ENCODE data around the gene C1QTNF8. TPM values are rescaled to one million over a fixed set of nuclear protein-coding genes. Genes with fewer than 3 reads are reported as not detected.

The C1QTNF8 gene
- polyA plus RNA-seq, 1 donor (not counting 4 experiments of a cell fraction or from before 2014, with no cell fraction given), result not detected

GRCh38 chr16:1050516-1050915, 45.5 kb downstream of the C1QTNF8 start:
- FAIRE-seq, result no peak
- dilution Hi-C loops (cut with MboI; ENCODE audit: extremely low pct_ligation_motif_present, low sequenced_read_pairs), result no loop called here
- Histone ChIP-seq H3K4me3 (ENCODE audit: control insufficient read depth in 2 of 3, extremely low read depth in 1 of 3, insufficient read depth in 2 of 3, low read depth in 1 of 3, low read length in 3 of 3) (no peak overlapping the region), H3K27ac (ENCODE audit: control insufficient read depth, insufficient read depth, low read length) (no peak overlapping the region), H3K79me2 (ENCODE audit: control insufficient read depth, insufficient read depth, low read length) (no peaks in the 10 kb centered on the region), H4K20me1 (ENCODE audit: control insufficient read depth, extremely low read depth, insufficient read depth, low read length) (no peaks in the 10 kb centered on the region), H3K9ac (ENCODE audit: control insufficient read depth, extremely low read depth, insufficient read depth, low read length) (no peak overlapping the region), H3K4me1 (ENCODE audit: control insufficient read depth, extremely low read depth, insufficient read depth, low read length) (no peaks in the 10 kb centered on the region), H3K9me3 (ENCODE audit: control insufficient read depth, low read depth, low read length) (no peaks in the 10 kb centered on the region), H3K9me1 (ENCODE audit: control insufficient read depth, extremely low read depth, insufficient read depth, low read length) (no peaks in the 10 kb centered on the region), H3K27me3 (ENCODE audit: control insufficient read depth, extremely low read depth, insufficient read depth, low read length) (peaks cover 6% of the 10 kb centered on the region), H2AFZ (ENCODE audit: control insufficient read depth, low read length) (no peak overlapping the region), H3K36me3 (ENCODE audit: control insufficient read depth in 2 of 2, extremely low read depth in 1 of 2, insufficient read depth in 2 of 2, low read length in 2 of 2) (no peaks in the 10 kb centered on the region), H3K4me2 (ENCODE audit: control insufficient read depth, extremely low read depth, insufficient read depth, low read depth, low read length) (no peak overlapping the region)
- no peak for DNase-seq (ENCODE audit: low read depth, low spot score)
- no peak for TF ChIP-seq CTCF (optimal IDR thresholded peaks at IDR 0.05 in 1 of 3, IDR thresholded peaks at IDR 0.05 in 1 of 3, conservative IDR thresholded peaks at IDR 0.05 in 1 of 3; ENCODE audit: extremely low read depth in 1 of 3, insufficient read depth in 2 of 3, low read length in 3 of 3)
- no peak for TF ChIP-seq EZH2 (IDR thresholded peaks at IDR 0.05; ENCODE audit: low read length)

- Histone ChIP-seq H3K79me2 (ENCODE audit: control insufficient read depth, insufficient read depth, low read length) (no peaks in the 10 kb centered on the region), H2AFZ (ENCODE audit: control insufficient read depth, low read length) (no peak overlapping the region), H3K9me3 (ENCODE audit: control insufficient read depth, low read depth, low read length) (no peaks in the 10 kb centered on the region), H3K36me3 (ENCODE audit: control insufficient read depth in 2 of 2, extremely low read depth in 1 of 2, insufficient read depth in 2 of 2, low read length in 2 of 2) (no peaks in the 10 kb centered on the region), H3K4me3 (ENCODE audit: control insufficient read depth in 2 of 3, extremely low read depth in 1 of 3, insufficient read depth in 2 of 3, low read depth in 1 of 3, low read length in 3 of 3) (no peak overlapping the region), H3K9me1 (ENCODE audit: control insufficient read depth, extremely low read depth, insufficient read depth, low read length) (no peaks in the 10 kb centered on the region), H3K4me2 (ENCODE audit: control insufficient read depth, extremely low read depth, insufficient read depth, low read depth, low read length) (no peak overlapping the region), H3K27ac (ENCODE audit: control insufficient read depth, insufficient read depth, low read length) (no peak overlapping the region), H3K27me3 (ENCODE audit: control insufficient read depth, extremely low read depth, insufficient read depth, low read length) (peaks cover 12% of the 10 kb centered on the region), H3K4me1 (ENCODE audit: control insufficient read depth, extremely low read depth, insufficient read depth, low read length) (no peaks in the 10 kb centered on the region), H4K20me1 (ENCODE audit: control insufficient read depth, extremely low read depth, insufficient read depth, low read length) (no peaks in the 10 kb centered on the region), H3K9ac (ENCODE audit: control insufficient read depth, extremely low read depth, insufficient read depth, low read length) (no peak overlapping the region)
- FAIRE-seq, result no peak
- TF ChIP-seq EZH2 (IDR thresholded peaks at IDR 0.05; ENCODE audit: low read length) (no peak), CTCF (optimal IDR thresholded peaks at IDR 0.05 in 1 of 3, IDR thresholded peaks at IDR 0.05 in 1 of 3, conservative IDR thresholded peaks at IDR 0.05 in 1 of 3; ENCODE audit: extremely low read depth in 1 of 3, insufficient read depth in 2 of 3, low read length in 3 of 3) (no peak)
- dilution Hi-C loops (cut with MboI; ENCODE audit: extremely low pct_ligation_motif_present, low sequenced_read_pairs), result no loop called here
- DNase-seq (ENCODE audit: low read depth, low spot score), result no peak
Measured at GRCh38 chr16:1049976-1050247, 46.1 kb downstream of the C1QTNF8 start.
